Esophagus squamous epithelium (tissue), 5 donors: ENCODE measurements around the gene PDRG1. TPM values are rescaled to one million over a fixed set of nuclear protein-coding genes. Genes with fewer than 3 reads are reported as not detected.

Experiments used
- DNase-seq: peaks from one replicate; lab custom pipeline; 2025; lab: John Stamatoyannopoulos, UW
- H3K27ac ChIP-seq, 4 donors: fragments of 200-600 bp; sonication (generic); one replicate each; pipeline ENCODE4 v1.5.1; 2016 to 2019; ENCODE audit warnings: mild to moderate bottlenecking in 1 of 4
- H3K27me3 ChIP-seq, 4 donors: fragments of 200-600 bp; sonication (generic); 1 replicate in 3 of 4; 2 replicates in 1 of 4; pipeline versions ENCODE4 v1.5.1 to v1.6.0; 2017 to 2021; ENCODE audit warnings: antibody characterized with exemption in 1 of 4
- H3K36me3 ChIP-seq, 3 donors: fragments of 200-600 bp; sonication (generic); one replicate each; pipeline ENCODE4 v1.5.1; 2016 to 2019
- H3K4me1 ChIP-seq, 3 donors: fragments of 200-600 bp; sonication (generic); one replicate each; pipeline ENCODE4 v1.5.1; 2017 to 2019
- H3K4me3 ChIP-seq, 4 donors: fragments of 200-600 bp; sonication (generic); 1 replicate in 3 of 4; 2 replicates in 1 of 4; pipeline ENCODE4 v1.5.1; 2016 to 2019; ENCODE audit warnings: mild to moderate bottlenecking in 2 of 4, moderate library complexity in 1 of 4
- H3K9me3 ChIP-seq, 3 donors: fragments of 200-600 bp; sonication (generic); one replicate each; pipeline ENCODE4 v1.5.1; 2016 to 2019
- POLR2A ChIP-seq, 4 donors: fragments of 450-650 bp; IDR thresholded peaks; one replicate each; pipeline ENCODE4 v1.6.1; 2017; ENCODE audit warnings: antibody characterized with exemption in 4 of 4, mild to moderate bottlenecking in 4 of 4, moderate library complexity in 3 of 4
- WGBS, 2 donors: methylation state at CpG; one replicate each; pipeline ENCODE4 v1.1.5; 2018; 5-methylcytosine and 5-hydroxymethylcytosine counted together
- intact Hi-C: fragments of 100-400 bp; cut with DNase I; formaldehyde crosslinking; loops from one replicate; pipeline ENCODE4 v1.15.0; 2022
- total RNA-seq, 4 donors: library from RNA; depleted of rRNA; stranded (reverse); fragments of >200 nt; gene quantifications; one replicate each; pipeline ENCODE4 v1.1.0, GENCODE V29; 2016
- TF ChIP-seq, protein P1 (sequence below), 6 experiments: fragments of 450-650 bp in 4 of 6; fragments of 200-600 bp in 2 of 6; sonication (generic) in 2 of 6; IDR thresholded peaks; one replicate each; pipeline ENCODE4 v1.5.1; 2016 to 2019; ENCODE audit warnings: antibody characterized with exemption in 6 of 6, mild to moderate bottlenecking in 4 of 6, moderate library complexity in 4 of 6
- donor health status: DM: yes; HTN: yes; CAD: no.

Gene PDRG1
- total RNA-seq, 4 donors from 2014 or later = 6.6 to 14.8 (median 11.1) TPM

GRCh38 chr20:31948008-31948407 lies 3.8 kb downstream of the PDRG1 start:
- Histone ChIP-seq H3K27ac (no peak overlapping the region), H3K9me3 (peaks cover 0 to 5% (median 0%) of the 10 kb centered on the region in 3 donors), H3K4me1 (peaks cover 12 to 37% (median 13%) of the 10 kb centered on the region in 3 donors), H3K36me3 (peaks cover 26 to 74% (median 34%) of the 10 kb centered on the region in 3 donors), H3K4me3 (no peak overlapping the region), H3K27me3 (no peaks in the 10 kb centered on the region)
- TF ChIP-seq, protein P1, sequence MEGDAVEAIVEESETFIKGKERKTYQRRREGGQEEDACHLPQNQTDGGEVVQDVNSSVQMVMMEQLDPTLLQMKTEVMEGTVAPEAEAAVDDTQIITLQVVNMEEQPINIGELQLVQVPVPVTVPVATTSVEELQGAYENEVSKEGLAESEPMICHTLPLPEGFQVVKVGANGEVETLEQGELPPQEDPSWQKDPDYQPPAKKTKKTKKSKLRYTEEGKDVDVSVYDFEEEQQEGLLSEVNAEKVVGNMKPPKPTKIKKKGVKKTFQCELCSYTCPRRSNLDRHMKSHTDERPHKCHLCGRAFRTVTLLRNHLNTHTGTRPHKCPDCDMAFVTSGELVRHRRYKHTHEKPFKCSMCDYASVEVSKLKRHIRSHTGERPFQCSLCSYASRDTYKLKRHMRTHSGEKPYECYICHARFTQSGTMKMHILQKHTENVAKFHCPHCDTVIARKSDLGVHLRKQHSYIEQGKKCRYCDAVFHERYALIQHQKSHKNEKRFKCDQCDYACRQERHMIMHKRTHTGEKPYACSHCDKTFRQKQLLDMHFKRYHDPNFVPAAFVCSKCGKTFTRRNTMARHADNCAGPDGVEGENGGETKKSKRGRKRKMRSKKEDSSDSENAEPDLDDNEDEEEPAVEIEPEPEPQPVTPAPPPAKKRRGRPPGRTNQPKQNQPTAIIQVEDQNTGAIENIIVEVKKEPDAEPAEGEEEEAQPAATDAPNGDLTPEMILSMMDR (IDR thresholded peaks at IDR 0.05) = no peak
- no peak for TF ChIP-seq POLR2A (IDR thresholded peaks at IDR 0.05)
- intact Hi-C loops = loop anchor here (10.0 kb wide), 1 partner anchor 147 kb away; no protein-coding TSS in a partner anchor
- WGBS, 2 donors = 96 to 100% methylated on average over 2 of the region's 2 CpGs
- no peak for DNase-seq

- WGBS, 2 donors = 74 to 87% methylated on average over 2 to 6 of the region's 6 CpGs
- peaks cover 6 to 33% (median 9%) of the 10 kb centered on the region in 3 donors for H3K4me1 ChIP-seq
- no peak overlapping the region for H3K27ac ChIP-seq
- TF ChIP-seq, protein P1 (IDR thresholded peaks at IDR 0.05) = no peak
- TF ChIP-seq POLR2A (IDR thresholded peaks at IDR 0.05) = no peak
- no peaks in the 10 kb centered on the region for H3K27me3 ChIP-seq
- H3K4me3 ChIP-seq = no peak overlapping the region
- DNase-seq = no peak
- intact Hi-C loops = loop anchor here (10.0 kb wide), 1 partner anchor 149 kb away; no protein-coding TSS in a partner anchor
- peaks cover 0 to 5% (median 0%) of the 10 kb centered on the region in 3 donors for H3K9me3 ChIP-seq
- H3K36me3 ChIP-seq = peaks cover 26 to 83% (median 42%) of the 10 kb centered on the region in 3 donors
These were observed 6.1 kb downstream of the PDRG1 start for GRCh38 chr20:31945785-31946184.

GRCh38 chr20:31945319-31945718 lies 6.5 kb downstream of the PDRG1 start:
- intact Hi-C loops = loop anchor here (10.0 kb wide), 1 partner anchor 149 kb away; no protein-coding TSS in a partner anchor
- H3K27ac ChIP-seq = no peak overlapping the region
- peaks cover 26 to 82% (median 42%) of the 10 kb centered on the region in 3 donors for H3K36me3 ChIP-seq
- TF ChIP-seq, protein P1 (IDR thresholded peaks at IDR 0.05) = no peak
- no peak for TF ChIP-seq POLR2A (IDR thresholded peaks at IDR 0.05)
- DNase-seq = no peak
- H3K9me3 ChIP-seq = peaks cover 0 to 5% (median 0%) of the 10 kb centered on the region in 3 donors
- H3K4me3 ChIP-seq = no peak overlapping the region
- no peaks in the 10 kb centered on the region for H3K27me3 ChIP-seq
- peaks cover 1 to 28% (median 4%) of the 10 kb centered on the region in 3 donors for H3K4me1 ChIP-seq
- 65 to 100% methylated on average over 2 to 3 of the region's 4 CpGs for WGBS, 2 donors

DNA sequence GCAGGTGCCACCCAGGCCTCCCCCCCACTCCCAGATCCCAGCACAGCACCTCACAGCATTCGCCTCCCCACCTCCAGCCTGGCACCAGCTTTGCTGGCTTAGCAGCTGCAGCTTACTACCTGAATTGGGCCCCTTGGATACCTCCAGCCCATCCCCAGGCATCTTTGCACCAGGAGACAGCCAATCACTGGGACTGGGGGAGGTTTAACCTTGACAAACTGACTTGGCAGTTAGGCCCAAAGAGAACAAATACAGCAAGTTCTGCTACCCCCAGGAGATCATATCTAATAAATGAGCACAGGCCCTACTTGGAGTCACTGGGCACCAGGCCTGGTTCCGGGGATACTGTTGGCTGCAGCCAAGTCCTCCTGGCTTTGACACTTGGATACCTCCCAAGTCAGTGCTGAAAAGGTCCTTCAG lies 8.8 kb downstream of the PDRG1 start:
- H3K4me1 ChIP-seq = peaks cover 0 to 16% (median 0%) of the 10 kb centered on the region in 3 donors
- 17 to 88% methylated on average over 1 of the region's 2 CpGs for WGBS, 2 donors
- intact Hi-C loops = loop anchor here (10.0 kb wide), 1 partner anchor 152 kb away; no protein-coding TSS in a partner anchor
- H3K27me3 ChIP-seq = no peaks in the 10 kb centered on the region
- no peak for DNase-seq
- H3K9me3 ChIP-seq = peaks cover 0 to 2% (median 0%) of the 10 kb centered on the region in 3 donors
- no peak overlapping the region for H3K4me3 ChIP-seq
- TF ChIP-seq, protein P1 (IDR thresholded peaks at IDR 0.05) = no peak
- peaks cover 20 to 60% (median 36%) of the 10 kb centered on the region in 3 donors for H3K36me3 ChIP-seq
- no peak overlapping the region for H3K27ac ChIP-seq

DNA sequence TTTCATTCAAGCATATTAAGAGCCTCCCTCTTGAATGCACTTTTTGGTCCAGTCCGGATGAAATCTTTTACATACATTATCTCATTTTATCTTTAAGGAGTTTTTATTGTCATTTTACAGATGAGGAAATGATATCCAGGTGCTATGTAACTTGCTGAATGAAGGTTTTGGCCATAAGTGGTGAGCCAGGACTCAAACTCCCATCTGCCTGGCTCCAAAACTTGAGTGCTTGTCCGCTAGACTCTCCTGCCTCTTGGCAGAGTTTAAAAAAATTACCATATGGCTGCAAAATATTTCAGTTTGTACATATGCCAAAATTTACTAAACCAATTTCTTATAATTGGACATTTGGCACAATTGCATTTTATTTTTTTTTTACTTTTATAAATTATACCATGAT lies 12.2 kb downstream of the PDRG1 start:
- intact Hi-C loops = loop anchor here (10.0 kb wide), 1 partner anchor 155 kb away; no protein-coding TSS in a partner anchor

More for the DNA sequence above, 12.2 kb downstream of the PDRG1 start:
- no peak overlapping the region for H3K4me3 ChIP-seq
- no peak for DNase-seq
- peaks cover 0 to 26% (median 8%) of the 10 kb centered on the region in 3 donors for H3K36me3 ChIP-seq
- no peaks in the 10 kb centered on the region for H3K9me3 ChIP-seq
- TF ChIP-seq, protein P1 (IDR thresholded peaks at IDR 0.05) = no peak
- no peak for TF ChIP-seq POLR2A (IDR thresholded peaks at IDR 0.05)
- H3K4me1 ChIP-seq = peaks cover 0 to 12% (median 0%) of the 10 kb centered on the region in 3 donors
- H3K27me3 ChIP-seq = no peaks in the 10 kb centered on the region
- 84 to 87% methylated on average over 2 of the region's 2 CpGs for WGBS, 2 donors
- no peak overlapping the region for H3K27ac ChIP-seq
